ENCODE results near the gene ADCY5.

ADCY5 gene

DNA sequence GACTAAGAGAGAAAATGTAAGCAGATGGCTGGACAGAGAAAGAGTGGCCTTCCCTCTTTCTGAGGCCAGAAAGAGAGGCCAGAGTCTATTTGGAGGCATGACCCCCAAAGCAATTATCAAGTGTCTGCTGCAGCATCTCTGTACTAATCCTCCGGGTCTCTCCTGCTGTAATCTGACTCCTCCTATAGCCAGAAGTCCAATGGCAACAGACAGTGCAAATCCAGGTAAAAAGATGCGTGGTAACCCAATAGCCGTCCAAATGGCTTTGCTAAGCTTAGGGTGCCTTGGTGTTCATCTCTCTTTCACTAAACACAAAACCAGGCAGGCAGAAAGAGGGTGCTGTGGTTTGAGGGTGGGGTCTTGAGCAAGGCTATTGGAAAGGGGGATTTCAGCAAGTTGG is 91.6 kb downstream of the ADCY5 start:
- DNase-seq = no peak

DNA sequence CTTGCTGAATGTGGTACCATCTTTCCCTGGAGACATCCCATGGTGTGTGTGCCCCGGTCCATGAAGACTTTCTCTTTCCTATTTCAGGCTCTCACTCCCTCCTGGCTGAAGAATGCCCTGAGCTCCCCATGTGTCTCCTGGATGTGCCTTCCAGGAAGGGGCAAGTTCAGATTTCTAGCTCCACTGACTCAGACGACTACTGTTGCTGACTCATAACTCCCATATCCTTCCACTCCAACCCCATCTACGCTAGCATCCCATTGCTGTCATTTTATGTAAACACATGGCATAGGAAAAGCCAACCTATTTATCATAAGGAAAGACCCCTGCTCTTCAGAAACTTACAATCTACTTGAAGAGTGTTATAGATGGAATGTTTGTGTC is 95.0 kb downstream of the ADCY5 start:
- DNase-seq = no peak

DNA sequence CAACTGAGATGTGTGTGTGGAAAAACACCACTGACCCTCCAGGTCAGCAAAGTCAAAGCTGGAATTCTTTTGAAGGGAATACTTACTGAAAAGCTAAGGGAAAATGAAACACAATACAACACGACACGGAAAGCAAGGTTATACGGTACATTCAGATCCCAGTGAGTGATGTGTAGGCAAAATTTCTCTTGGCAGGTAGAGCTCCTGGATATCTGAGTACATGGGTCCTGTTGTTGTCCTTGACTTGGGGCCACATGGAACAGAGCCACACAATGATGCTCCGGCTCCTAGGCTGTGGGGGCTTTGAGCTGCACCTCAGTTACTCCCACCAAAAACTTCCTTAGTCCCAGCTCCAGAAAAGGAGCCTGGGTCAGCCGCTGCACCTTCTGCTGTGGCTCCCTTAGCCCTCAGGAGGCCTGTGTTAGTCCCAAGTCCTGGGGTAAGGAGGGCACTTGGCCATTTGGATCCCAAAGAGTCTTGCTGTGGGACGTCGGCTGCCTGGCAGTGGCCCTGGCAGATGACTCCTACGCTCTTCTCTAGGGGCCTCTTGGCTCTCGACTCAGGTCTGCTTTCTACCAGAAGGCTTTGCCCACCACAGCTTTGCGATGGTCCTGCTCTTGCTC is 95.6 kb downstream of the ADCY5 start:
- DNase-seq = no peak

DNA sequence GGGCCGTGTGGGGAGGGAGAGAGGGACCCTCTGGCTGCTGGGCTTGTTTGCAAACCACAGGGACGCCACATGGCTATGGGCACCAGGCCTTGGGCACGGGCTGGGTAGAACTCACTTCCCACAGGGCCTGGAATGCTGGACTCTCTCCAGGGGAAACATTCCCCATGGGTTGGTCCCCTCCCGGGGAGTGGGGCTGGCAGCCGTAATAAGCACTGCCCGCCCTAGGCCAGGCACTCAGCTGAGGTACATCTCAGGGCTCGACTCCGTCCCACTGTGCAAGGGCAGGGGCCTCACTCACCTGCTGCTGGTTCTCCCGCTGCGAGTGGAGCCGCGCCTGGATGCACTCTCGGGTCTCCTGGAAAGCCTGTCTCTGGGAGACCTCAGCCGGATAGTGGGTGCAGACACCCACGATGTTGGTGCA is 96.7 kb downstream of the ADCY5 start:
- no peak for DNase-seq

DNA sequence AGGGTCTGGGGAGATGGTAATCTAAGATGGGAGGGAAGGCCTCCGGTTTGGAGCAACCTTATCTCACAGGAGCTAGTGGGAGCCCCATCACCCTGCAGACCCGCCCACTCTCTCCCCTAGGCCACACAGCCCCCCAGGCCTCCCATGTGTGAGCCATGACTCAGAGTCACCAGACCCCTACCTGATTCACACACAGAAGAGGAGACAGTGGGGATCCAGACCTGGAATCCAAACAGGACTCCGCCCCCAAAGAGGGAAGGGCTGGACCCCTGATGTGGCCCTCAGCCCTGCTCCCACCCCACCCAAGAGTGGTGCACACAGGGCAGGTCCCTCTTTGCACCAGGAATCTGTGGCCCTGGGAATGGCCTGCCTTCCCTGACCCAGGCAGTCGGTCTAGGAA is 97.4 kb downstream of the ADCY5 start:
- no peak for DNase-seq

DNA sequence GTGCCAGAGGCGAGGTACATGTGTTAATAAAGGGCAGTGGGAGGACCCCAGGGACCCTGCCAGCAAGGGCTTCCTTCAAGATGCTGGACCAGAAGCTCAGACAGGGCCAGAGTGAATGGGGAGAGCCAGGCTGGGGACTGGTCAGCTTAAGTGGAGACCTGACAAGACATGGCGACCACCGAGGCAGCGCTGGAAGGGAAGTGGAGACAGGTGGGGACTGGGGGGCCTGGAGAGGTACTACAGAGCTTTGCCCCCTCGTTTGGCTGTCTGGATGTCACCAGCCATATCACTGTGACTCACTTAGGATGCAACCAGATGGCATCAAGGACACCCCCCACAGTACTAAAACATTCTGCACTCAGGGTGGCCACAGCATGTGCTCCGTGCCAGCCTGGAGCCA is 97.9 kb downstream of the ADCY5 start:
- DNase-seq = no peak

DNA sequence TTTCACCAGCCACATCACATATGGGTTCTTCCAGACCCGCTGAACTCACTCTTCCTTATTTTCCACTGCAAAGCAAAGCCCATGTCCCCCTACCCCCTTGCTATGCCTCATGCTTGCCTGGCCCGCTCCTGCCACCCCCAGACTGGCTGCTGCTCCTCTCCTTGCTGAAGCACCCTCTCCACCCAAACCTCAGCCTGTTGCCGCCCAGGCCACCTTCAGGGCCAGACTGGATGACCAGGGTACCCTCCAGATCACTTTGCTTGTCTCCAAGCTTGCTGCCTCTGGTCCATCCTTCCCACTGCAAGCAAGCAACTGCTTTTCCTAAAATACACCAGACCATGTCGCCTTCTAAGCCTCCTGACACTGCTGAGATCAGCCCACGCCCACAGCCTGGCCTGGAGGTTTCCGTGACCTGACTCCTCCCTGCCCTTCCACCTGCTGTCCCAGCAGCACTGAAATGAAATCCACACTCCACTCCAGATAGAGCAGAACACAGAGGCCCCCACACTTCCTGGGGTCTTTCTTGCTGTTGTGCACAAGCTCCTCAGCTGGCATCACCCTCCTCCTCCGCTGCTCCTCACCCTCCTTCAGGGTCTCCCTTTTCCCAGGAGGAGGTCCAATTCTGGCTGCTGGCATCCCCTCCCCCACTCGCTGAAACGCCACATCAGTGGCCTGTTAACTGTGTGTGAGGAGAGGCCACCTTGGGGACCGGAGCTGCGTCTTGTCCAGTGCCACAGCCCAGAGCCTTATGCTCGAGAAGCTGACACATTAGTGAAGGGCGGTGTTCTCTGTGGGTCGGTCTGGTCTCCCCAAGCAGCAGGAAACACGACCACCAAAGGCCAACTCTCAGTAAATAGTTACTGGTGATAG is 99.1 kb downstream of the ADCY5 start:
- DNase-seq = no peak

DNA sequence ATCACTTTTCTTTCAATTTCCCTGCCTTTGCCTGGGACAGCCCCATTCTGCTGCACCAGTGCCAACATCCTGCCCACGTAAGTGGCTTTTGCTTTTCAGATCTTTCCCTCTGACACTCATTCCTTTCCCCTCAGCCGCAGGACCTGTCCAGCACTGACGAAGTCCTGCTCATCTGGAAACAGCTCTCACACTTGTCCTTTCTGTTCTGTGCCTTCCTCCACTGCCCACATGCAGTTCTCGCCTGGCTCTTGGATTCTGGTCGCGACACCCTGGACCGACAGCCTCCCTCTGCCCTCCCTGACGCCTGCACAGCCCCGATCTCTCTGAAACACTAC is 99.7 kb downstream of the ADCY5 start:
- no peak for DNase-seq

DNA sequence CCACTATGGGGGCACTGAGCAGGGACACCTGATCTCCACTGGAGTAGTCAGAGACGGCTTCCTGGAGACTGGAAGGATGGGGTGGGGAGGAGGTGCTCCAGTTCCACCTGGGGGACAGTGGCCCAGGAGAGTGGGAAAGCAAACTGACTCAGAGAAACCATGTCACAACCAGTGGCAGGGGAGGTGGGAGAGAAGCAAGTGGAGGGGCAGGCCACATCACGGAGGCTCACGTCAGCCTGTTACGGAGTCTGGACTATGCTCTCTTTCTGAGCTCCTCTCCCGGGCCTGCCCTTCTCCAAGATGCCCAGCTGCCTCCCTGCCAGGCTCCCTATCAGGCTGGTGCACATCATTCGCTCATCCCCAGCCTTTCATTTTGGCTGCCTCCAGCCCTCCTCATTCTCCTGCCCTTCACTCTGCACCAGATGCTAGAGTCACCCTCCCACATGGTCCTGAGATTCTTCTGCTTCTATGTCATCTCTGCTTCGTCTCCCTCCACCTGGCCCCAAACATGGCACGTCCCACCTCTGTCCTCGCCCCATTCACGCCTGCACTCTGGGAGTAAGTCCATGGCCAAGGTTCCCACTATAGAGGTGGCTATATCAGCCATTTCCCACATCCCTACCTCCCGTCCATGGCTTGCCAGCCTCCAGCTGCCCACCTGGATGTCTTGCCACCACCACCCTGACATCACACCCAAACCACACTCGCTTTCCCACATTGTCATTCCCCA is 100.3 kb downstream of the ADCY5 start:
- no peak for DNase-seq

DNA sequence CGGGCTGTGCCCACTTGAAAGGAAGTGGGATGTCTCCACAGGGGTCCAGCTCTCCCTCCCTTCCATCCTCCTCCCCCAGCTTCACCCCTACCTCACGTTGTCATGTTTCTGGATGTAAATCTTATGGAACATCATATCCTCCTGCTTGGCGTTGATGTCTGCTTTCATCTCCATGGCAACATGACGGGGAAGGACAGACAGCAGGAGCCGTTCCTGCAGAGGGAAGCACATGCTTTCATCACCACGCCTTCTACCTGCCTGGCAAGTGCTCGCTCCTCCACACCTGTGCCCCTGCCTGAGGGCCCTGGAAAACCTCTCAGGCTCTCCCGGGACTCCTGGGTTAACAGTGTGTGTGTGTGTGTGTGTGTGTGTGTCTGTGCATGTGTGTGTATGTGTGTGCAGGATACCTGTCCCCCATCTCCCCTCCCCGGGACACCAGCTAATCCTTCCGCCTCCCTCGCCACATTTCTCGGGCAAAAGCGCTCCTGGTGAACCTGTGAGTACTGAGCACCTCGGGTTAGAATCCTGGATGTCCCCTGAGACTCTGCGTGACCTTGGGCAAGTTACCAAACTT is 101.1 kb downstream of the ADCY5 start:
- no peak for DNase-seq

DNA sequence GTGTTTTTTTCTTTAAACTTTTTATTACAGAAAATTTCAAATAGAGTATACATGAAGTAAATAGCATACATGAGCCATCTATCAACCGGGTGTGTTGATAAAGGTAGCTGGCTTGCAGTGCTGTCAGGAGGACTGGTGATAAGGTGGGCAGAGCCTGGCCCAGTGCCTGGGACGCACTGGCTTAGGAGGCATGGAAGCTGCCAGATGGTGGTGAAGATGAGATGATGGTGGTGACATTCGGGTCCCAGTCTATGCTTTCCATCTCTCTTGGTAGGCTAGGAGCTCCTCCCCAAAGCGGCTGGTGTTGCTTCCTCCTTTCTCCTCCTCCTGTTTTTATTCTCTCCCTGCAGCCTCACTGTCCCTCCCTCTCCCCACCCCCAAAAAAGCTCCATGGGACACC is 101.7 kb downstream of the ADCY5 start:
- DNase-seq = no peak

DNA sequence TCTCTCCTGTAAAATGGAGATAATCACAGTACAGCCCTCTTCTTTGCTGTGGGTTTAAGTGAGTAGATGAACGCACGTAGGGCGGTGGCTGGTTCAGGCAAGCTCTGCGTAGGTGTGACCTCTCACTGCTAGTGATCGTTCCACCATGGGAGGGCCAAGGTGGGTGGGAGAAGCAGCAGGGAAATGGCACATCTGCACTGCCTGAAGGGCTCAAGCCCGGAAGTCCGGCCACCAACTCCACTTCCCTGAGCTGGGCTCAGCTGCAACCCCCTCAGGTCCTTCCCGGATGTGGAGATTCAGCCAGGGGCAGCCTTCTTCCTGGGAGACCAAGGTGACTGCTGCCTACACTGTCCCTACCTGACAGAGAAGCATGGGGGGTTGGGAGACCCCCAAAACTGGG is 102.9 kb downstream of the ADCY5 start:
- DNase-seq = no peak

DNA sequence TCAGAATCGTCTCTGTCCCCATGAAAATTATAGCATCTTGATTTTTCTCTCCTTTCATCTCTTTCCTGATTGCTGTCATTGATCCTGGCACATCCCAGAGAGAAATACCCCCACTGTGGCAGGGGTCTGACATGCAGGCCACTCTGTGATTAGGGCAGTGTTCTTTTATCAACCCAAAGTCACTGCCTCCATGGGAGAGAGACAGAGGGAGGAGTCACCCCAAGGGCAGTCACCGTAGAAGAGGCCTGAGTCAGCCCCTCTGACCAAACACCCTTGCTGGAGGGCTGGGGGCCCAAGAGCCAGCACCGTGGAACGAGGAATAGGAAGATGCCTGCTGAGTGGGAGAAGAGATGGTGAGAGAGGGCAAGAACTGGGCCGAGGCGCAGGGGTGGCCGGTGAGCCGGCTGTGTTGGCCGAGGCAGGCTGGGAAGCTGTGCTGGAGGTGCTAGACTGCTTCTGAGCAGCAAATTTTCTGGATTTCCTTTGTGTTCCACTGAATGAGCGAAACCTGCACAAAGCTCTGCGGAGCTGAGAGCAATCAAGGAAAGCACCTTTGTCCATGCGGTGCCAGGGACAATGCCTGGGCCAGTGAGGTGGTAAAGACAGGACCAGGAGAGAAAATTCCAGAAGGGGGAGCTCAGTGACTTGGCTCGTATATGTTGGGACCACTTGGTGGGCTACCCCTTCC is 103.8 kb downstream of the ADCY5 start:
- DNase-seq = no peak

DNA sequence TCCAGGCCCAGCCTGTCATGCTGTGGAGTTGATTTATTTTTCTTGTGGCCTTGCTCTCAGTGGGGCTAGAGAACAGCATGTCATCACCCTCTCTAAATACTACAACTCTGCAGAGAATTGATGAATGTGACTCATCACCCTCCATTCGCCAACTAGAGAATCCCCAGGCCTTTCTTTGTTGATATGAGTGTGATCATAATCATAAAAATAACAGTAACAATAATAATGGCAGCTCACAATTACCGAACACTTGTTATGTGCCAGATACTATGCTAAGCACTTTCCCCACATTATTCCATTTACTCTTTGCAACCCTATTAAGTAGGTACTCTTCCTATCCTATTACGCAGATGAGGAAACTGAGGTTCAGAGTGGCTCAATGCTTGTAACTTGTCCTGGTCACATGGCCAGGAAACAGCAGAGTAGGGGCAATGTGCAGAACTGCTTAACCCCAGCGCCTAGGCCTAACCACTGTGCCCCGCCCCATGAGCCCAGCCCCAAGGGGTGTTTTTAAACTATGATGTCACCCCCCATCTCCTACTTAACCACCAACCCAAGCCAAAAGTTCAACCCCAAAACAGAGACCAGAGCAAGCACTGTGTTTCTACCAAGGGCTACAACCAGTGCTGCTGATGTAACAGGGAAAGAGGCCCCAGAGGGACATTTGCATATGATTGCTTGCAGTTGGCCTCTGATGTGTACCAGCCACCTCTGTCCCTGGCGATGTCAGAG is 104.5 kb downstream of the ADCY5 start:
- DNase-seq = no peak

DNA sequence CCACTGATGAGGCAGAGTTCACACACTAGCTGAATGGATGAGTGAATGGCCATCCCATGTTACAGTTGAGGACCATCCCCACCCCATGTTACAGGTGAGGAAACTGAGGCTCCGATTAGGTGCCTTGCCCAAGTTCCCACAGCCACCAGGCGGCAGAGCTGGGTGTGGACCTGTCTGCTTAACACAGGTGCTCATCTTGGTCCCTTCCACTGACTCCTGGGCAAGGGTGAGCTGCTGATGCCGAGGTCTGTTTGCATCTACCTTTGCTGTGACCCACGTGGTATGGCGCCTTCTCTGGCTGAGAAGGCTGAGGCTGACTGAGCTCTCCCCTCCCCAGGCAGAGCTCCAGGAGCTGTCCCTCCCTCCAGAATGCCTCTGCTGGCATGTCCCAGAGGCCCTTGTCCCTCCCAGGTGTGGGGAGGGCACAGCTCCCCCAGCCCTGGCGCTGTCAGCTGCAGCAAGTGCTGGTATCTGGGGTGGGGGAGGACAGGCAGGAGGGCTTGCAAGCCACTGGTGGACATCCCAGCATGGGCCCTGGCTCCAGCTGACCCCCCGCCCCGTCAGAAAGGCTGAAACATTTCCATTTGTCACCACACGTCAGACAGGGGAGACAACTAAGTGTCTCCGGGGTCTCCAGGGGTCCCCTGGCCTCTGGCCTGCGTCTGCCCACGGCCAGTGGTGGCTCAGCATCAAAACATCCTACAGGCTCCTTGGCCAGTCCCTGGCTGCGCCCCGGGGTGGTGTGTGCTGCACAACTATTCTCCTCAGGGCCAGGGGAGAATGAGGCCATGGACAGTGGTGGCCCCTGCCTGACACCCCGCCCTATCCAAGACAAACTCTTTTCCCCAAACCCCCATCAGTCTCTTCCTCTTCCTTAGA is 105.4 kb downstream of the ADCY5 start:
- DNase-seq = no peak

DNA sequence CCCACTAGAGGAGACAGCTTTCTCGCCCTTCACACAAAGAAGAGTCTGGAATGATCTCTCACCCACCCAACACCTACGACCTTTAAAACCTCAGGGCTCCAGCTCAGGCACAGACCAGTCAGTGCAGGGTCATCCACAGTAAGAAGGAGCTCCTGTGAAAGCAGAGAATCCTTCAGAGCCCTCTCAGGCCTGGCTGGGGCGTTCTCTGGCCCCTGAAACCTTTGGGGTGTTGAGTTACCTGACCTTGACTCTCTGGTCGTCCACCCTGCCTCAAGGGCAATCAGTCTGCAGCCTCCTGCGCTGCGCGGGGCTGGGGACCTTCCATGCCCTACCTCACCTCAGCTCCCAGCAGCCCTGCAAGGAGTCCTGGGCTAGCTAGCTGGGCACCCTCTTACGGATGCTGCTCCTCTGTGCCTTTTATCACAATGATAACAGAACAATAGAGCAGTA is 106.2 kb downstream of the ADCY5 start:
- DNase-seq = no peak

DNA sequence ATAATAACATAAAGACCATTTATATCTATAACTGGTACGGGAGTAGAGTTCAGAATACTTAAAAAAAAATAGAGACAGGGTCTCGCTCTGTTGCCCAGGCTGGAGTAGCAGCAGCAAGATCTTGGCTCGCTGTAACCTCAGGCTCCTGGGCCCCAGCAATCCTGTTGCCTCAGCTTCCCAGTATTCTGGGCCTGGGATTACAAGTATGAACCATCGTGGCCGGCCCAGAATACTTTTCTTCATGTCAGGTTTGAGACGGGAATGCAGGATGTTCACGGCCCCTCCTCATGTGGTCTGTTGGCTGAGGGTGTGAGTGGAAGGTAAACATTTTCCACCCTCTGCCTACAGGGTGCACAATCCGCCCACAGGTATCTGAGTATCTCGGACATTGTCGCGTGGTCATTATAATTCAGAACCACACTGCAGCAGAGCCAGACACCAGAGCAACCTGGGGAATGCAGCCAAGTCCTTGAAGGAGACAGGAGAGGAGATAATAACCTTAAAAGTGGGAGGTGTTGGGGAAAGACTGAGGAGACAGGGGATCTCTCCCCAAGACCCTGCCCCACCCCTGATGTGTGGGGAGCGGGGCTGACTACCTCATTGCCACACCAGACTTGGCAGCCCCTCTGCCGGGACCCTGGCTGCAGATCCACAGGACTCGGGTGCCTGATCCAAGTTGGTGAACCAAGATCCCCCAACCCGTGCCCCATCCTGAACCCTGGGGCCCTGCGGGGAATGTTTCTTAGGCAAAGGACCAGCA is 106.8 kb downstream of the ADCY5 start:
- no peak for DNase-seq

DNA sequence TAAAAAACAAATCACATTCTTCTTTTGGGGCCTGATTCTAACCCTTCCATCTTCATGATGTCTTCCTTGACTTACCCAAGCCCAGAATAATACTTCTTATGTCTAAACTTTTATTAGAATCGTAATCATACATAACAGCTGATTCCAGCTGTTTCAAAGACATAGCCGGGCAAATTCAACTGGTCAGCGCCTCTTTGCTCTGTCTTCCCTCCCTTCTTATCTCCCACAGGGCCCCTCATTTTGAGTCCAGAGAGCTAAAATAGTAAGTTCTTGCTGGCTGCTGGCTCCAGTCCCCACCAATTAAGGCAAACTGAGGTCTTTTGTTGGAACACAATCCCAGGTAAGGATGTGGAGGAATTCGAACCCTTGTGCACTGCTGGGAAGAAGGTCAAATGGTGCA is 108.6 kb downstream of the ADCY5 start:
- no peak for DNase-seq

DNA sequence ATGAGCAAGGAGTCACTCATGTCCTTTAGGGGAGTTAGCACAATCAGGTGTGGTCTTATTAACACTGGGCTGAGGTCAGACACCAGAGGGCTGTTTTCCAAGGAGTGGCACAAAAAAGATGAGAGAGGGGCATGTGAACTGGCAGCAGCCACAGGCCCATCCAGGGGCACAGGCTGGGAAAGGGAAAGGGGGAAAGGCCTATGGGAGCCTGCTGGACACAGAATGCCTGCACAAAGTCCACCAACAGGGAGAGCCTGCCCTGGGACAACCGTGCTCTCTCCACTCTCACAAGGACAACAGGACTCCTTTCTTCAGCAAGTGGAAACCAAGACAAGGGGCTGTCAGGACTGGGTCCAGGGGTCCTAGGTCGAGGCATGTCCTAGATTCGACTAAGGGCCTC is 109.6 kb downstream of the ADCY5 start:
- no peak for DNase-seq

DNA sequence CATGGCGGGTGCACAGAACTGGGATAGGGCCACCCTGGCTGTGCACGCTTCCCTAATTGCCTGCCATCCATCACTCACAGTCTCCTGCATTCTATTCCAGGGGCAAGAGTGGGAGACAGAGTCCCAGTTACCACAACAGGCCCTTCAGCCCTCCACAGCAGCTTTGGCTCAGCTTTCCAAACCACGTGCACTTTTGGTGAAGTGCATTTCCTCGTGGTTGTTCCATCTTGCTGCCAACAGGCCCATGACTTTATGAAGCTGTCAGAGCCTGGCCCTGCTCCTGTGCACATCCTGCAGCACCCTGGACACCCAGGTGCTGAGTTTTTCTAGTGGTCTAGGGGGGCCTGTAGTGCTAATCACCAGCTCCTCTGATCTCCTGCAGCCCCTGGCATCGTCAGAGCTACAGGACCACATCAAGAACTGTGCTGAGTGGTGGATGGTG is 110.2 kb downstream of the ADCY5 start:
- DNase-seq = no peak

Measured in AML-193 (cell line).